Esophagus mucosa (tissue), 1 donor: ENCODE data around the gene DHRS1. TPM values are rescaled to one million over a fixed set of nuclear protein-coding genes. Genes with fewer than 3 reads are reported as not detected.
A peak's percentile ranks its signal among the peaks of the same experiment; 100 is the strongest.
"Not testable (repeated sequence)": the region's sequence is repeated elsewhere in the genome, so short reads cannot be mapped to it uniquely, and the experiment has no call there.

Experiments used
- ATAC-seq: fragments of 200-7000 bp; cut with Tn5 transposase; one replicate; pipeline ENCODE4 v1.9.1; 2020
- total RNA-seq: library from RNA; stranded (reverse); gene quantifications from one replicate; pipeline ENCODE4 v1.2.4, GENCODE V29; 2023
- donor health status: DM: yes; HTN: yes; CAD: no.

DHRS1 gene
- total RNA-seq, 1 donor from 2014 or later: 110 TPM

- no peak for ATAC-seq
Observed at GRCh38 chr14:24261969-24262327, 37.6 kb downstream of the DHRS1 start.

- ATAC-seq: no peak
Observed at GRCh38 chr14:24261256-24261968, 38.2 kb downstream of the DHRS1 start.

GRCh38 chr14:24260780-24261157, 38.8 kb downstream of the DHRS1 start:
- no peak for ATAC-seq

GRCh38 chr14:24260026-24260779, 39.4 kb downstream of the DHRS1 start:
- ATAC-seq: no peak

- peak; percentile 14 for ATAC-seq
Observed at GRCh38 chr14:24259282-24260025, 40.1 kb downstream of the DHRS1 start.

GRCh38 chr14:24258548-24259265, 40.9 kb downstream of the DHRS1 start:
- no peak for ATAC-seq

- no peak for ATAC-seq
Observed at GRCh38 chr14:24258119-24258518, 41.5 kb downstream of the DHRS1 start.

GRCh38 chr14:24256960-24257359, 42.6 kb downstream of the DHRS1 start:
- no peak for ATAC-seq

GRCh38 chr14:24255931-24256711, 43.5 kb downstream of the DHRS1 start:
- no peak for ATAC-seq

- ATAC-seq: no peak
Observed at GRCh38 chr14:24255438-24255837, 44.1 kb downstream of the DHRS1 start.

GRCh38 chr14:24254630-24255392, 44.8 kb downstream of the DHRS1 start:
- no peak for ATAC-seq

- no peak for ATAC-seq
Observed at GRCh38 chr14:24253936-24254335, 45.6 kb downstream of the DHRS1 start.

- no peak for ATAC-seq
Observed at GRCh38 chr14:24252289-24253124, 47.1 kb downstream of the DHRS1 start.

- no peak for ATAC-seq
Observed at GRCh38 chr14:24251880-24252288, 47.7 kb downstream of the DHRS1 start.

GRCh38 chr14:24250354-24250753, 49.2 kb downstream of the DHRS1 start:
- ATAC-seq: no peak

GRCh38 chr14:24249230-24250021, 50.2 kb downstream of the DHRS1 start:
- ATAC-seq: peak; percentile 1

GRCh38 chr14:24247422-24247821, 52.2 kb downstream of the DHRS1 start:
- no peak for ATAC-seq

GRCh38 chr14:24246765-24247212, 52.8 kb downstream of the DHRS1 start:
- no peak for ATAC-seq

- not testable (repeated sequence) for ATAC-seq
Observed at GRCh38 chr14:24245350-24245749, 54.2 kb downstream of the DHRS1 start.
